ENCODE data around the gene BCO2. TPM values are rescaled to one million over a fixed set of nuclear protein-coding genes. Genes with fewer than 3 reads are reported as not detected.

Gene BCO2
- total and polyA plus RNA-seq, 10 of the 15 experiments (the other 5 are each of a cell fraction or from before 2014, with no cell fraction given): 0.29 to 1.0 (median 0.57) TPM

DNA sequence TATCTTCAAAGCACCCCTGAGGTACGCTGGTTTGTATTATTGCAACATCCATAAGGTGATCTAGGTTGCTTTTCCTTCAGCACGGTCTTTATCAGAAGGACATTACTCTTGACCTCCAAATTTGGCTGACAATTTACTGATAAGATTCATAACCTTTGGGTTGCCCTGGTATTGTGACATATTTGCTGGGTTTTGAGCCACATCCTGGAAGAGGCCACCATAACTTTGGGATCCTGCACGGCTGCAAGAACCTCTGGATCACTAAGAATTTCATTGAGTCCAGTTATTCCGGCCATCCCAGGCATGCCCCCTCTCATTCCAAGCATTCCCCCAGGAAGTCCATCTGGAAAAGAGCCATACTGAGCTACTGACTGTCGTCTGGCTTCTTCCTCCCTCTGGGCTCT is 91.9 kb downstream of the BCO2 start:
- ChIA-PET RAD21 (ENCODE audit: unreplicated experiment) (interaction anchor here (1.9 kb wide), 1 partner anchor 13 kb away, joined by 7 read pairs; no protein-coding TSS in a partner anchor), POLR2A (no interaction called here), SMC1A (ENCODE audit: uncharacterized antibody, unreplicated experiment) (no interaction called here), CTCF (interaction anchor here (2.4 kb wide), 1 partner anchor 13 kb away, joined by 9 read pairs; no protein-coding TSS in a partner anchor)
- H3K27ac ChIP-seq (ENCODE audit: control insufficient read depth, insufficient read depth): no peak overlapping the region
- DNase-seq (ENCODE audit: low read depth, low spot score): no peak
- FAIRE-seq: no peak
- H2AFZ ChIP-seq (ENCODE audit: control insufficient read depth, low read depth, low read length): no peak overlapping the region
- TF ChIP-seq NR2F1 (conservative IDR thresholded peaks at IDR 0.05) (no peak), BHLHE40 (IDR thresholded peaks at IDR 0.05; ENCODE audit: borderline replicate concordance in 1 of 2, low read depth in 2 of 2, low read length in 1 of 2) (no peak), SIX5 (IDR thresholded peaks at IDR 0.05; ENCODE audit: low read depth, low read length, severe bottlenecking) (no peak), ATF7 (IDR thresholded peaks at IDR 0.05; ENCODE audit: low read depth) (no peak), GATAD2B (conservative IDR thresholded peaks at IDR 0.05; ENCODE audit: low read depth) (no peak), NFIC (IDR thresholded peaks at IDR 0.05; ENCODE audit: low read depth, low read length) (no peak)
- no peaks in the 10 kb centered on the region for H3K79me2 ChIP-seq (ENCODE audit: control insufficient read depth, insufficient read depth, low read length)
- H3K4me1 ChIP-seq (ENCODE audit: control insufficient read depth, insufficient read depth, low read length): no peaks in the 10 kb centered on the region
- in situ Hi-C loops (cut with MboI) (no loop called here), intact Hi-C loops (cut with micrococcal nuclease; ENCODE audit: unreplicated experiment) (no loop called here)
- no peaks in the 10 kb centered on the region for H3K36me3 ChIP-seq (ENCODE audit: control insufficient read depth in 2 of 2, insufficient read depth in 2 of 2, low read length in 1 of 2)
- WGBS (ENCODE audit: insufficient coverage, insufficient replicate concordance, low lambda C conversion rate, missing lambda C conversion rate): 52% methylated on average over 5 of the region's 5 CpGs
- H3K9ac ChIP-seq (ENCODE audit: control insufficient read depth, insufficient read depth, low read length): no peak overlapping the region
- no peak overlapping the region for H3K4me3 ChIP-seq
- BruUV-seq (replicated peaks): no TSS peak
- no peaks in the 10 kb centered on the region for H3K27me3 ChIP-seq (replicated peaks in 1 of 2; ENCODE audit: control insufficient read depth in 2 of 2, insufficient read depth in 2 of 2, low read length in 1 of 2)
- no peaks in the 10 kb centered on the region for H4K20me1 ChIP-seq (ENCODE audit: control insufficient read depth, insufficient read depth)
- H3K9me3 ChIP-seq (replicated peaks; ENCODE audit: control insufficient read depth, insufficient read depth, low read length): no peaks in the 10 kb centered on the region
- no peak for ATAC-seq
- H3K4me2 ChIP-seq (ENCODE audit: control insufficient read depth, insufficient read depth): no peak overlapping the region

GRCh38 chr11:112268406-112268805 is 93.1 kb downstream of the BCO2 start:
- FAIRE-seq: no peak
- no peak for ATAC-seq
- TF ChIP-seq PRDM15 (CRISPR knock-in tag; IDR thresholded peaks at IDR 0.05): no peak
- TF ChIP-seq, protein P1, sequence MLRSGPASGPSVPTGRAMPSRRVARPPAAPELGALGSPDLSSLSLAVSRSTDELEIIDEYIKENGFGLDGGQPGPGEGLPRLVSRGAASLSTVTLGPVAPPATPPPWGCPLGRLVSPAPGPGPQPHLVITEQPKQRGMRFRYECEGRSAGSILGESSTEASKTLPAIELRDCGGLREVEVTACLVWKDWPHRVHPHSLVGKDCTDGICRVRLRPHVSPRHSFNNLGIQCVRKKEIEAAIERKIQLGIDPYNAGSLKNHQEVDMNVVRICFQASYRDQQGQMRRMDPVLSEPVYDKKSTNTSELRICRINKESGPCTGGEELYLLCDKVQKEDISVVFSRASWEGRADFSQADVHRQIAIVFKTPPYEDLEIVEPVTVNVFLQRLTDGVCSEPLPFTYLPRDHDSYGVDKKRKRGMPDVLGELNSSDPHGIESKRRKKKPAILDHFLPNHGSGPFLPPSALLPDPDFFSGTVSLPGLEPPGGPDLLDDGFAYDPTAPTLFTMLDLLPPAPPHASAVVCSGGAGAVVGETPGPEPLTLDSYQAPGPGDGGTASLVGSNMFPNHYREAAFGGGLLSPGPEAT (IDR thresholded peaks at IDR 0.05; ENCODE audit: low read depth): no peak
- TF ChIP-seq RUNX3 (IDR thresholded peaks at IDR 0.05; ENCODE audit: low read length): no peak
- TF ChIP-seq NFIC (IDR thresholded peaks at IDR 0.05; ENCODE audit: low read depth, low read length): no peak

More at GRCh38 chr11:112268406-112268805, 93.1 kb downstream of the BCO2 start:
- CTCF ChIA-PET: interaction anchor here (1.4 to 1.5 kb wide), 2 partner anchors 10 to 12 kb away, joined by 3 to 9 read pairs; no protein-coding TSS in a partner anchor
- in situ Hi-C loops (cut with MboI) (no loop called here), intact Hi-C loops (cut with micrococcal nuclease; ENCODE audit: unreplicated experiment) (no loop called here)
- Histone ChIP-seq H3K36me3 (ENCODE audit: control insufficient read depth in 2 of 2, insufficient read depth in 2 of 2, low read length in 1 of 2) (no peaks in the 10 kb centered on the region), H3K9me3 (replicated peaks; ENCODE audit: control insufficient read depth, insufficient read depth, low read length) (no peaks in the 10 kb centered on the region), H4K20me1 (ENCODE audit: control insufficient read depth, insufficient read depth) (no peaks in the 10 kb centered on the region), H3K9ac (ENCODE audit: control insufficient read depth, insufficient read depth, low read length) (no peak overlapping the region), H3K27me3 (replicated peaks in 1 of 2; ENCODE audit: control insufficient read depth in 2 of 2, insufficient read depth in 2 of 2, low read length in 1 of 2) (no peaks in the 10 kb centered on the region), H3K4me3 (no peak overlapping the region), H3K4me2 (ENCODE audit: control insufficient read depth, insufficient read depth) (no peak overlapping the region), H3K4me1 (ENCODE audit: control insufficient read depth, insufficient read depth, low read length) (no peaks in the 10 kb centered on the region), H3K27ac (ENCODE audit: control insufficient read depth, insufficient read depth) (no peak overlapping the region), H3K79me2 (ENCODE audit: control insufficient read depth, insufficient read depth, low read length) (no peaks in the 10 kb centered on the region), H2AFZ (ENCODE audit: control insufficient read depth, low read depth, low read length) (no peak overlapping the region)
- SMC1A ChIA-PET (ENCODE audit: uncharacterized antibody, unreplicated experiment): no interaction called here
- no TSS peak for BruUV-seq (replicated peaks)
- WGBS (ENCODE audit: insufficient coverage, insufficient replicate concordance, low lambda C conversion rate, missing lambda C conversion rate): 60% methylated on average over 5 of the region's 5 CpGs
- RAD21 ChIA-PET (ENCODE audit: unreplicated experiment): no interaction called here
- no peak for DNase-seq (ENCODE audit: low read depth, low spot score)
- POLR2A ChIA-PET: no interaction called here

All from GM12878 (cell line).